Measurements from ENCODE around the gene IL13. TPM values are rescaled to one million over a fixed set of nuclear protein-coding genes. Genes with fewer than 3 reads are reported as not detected.

Gene IL13
- total RNA-seq = not detected in 2 replicates

GRCh38 chr5:132657676-132658380 lies at the start of gene IL13:
IL13 (plus strand) TSS chr5:132658173; CDS start chr5:132658187, 14 bp downstream.

GRCh38 chr5:132673939-132674630 lies 16.1 kb downstream of the IL13 start, which contains the start of gene IL4:
IL4 (plus strand) TSS chr5:132673989; CDS start chr5:132674051, 62 bp downstream.

Other genes with a start within 250 kb of the IL13 start
- gene IRF1, start 167.4 kb upstream of the IL13 start, total RNA-seq = 3.6 and 12.8 TPM in 2 replicates
- gene IL5, start 114.7 kb upstream of the IL13 start, total RNA-seq = not detected in 2 replicates
- 19.8 and 31.8 TPM in 2 replicates for gene RAD50, start 101.2 kb upstream of the IL13 start, total RNA-seq
- gene IL4, start 15.8 kb downstream of the IL13 start, total RNA-seq = not detected in 2 replicates
- gene KIF3A, start 79.4 kb downstream of the IL13 start, total RNA-seq = 5.1 and 6.0 TPM in 2 replicates
- under 0.01 and 0.48 TPM in 2 replicates for gene CCNI2, start 89.3 kb downstream of the IL13 start, total RNA-seq
- gene SEPTIN8, start 119.1 kb downstream of the IL13 start, total RNA-seq = 21.3 and 40.7 TPM in 2 replicates
- gene SOWAHA, start 155.1 kb downstream of the IL13 start, total RNA-seq = 0.24 TPM in 1 of 2 replicates, not detected in the other
- gene SHROOM1, start 172.5 kb downstream of the IL13 start, total RNA-seq = 1.2 and 4.9 TPM in 2 replicates
- under 0.01 TPM in 1 of 2 replicates, not detected in the other for gene GDF9, start 208.3 kb downstream of the IL13 start, total RNA-seq
- gene UQCRQ, start 208.5 kb downstream of the IL13 start, total RNA-seq = 112 and 114 TPM in 2 replicates
- 0.21 and 0.48 TPM in 2 replicates for gene LEAP2, start 215.5 kb downstream of the IL13 start, total RNA-seq

All from tracheal epithelial cell (primary cell).